ENCODE measurements around the gene QRICH1.

Gene QRICH1

GRCh38 chr3:49013113-49013737 is 80.6 kb downstream of the QRICH1 start:
- TF ChIP-seq, protein P1, sequence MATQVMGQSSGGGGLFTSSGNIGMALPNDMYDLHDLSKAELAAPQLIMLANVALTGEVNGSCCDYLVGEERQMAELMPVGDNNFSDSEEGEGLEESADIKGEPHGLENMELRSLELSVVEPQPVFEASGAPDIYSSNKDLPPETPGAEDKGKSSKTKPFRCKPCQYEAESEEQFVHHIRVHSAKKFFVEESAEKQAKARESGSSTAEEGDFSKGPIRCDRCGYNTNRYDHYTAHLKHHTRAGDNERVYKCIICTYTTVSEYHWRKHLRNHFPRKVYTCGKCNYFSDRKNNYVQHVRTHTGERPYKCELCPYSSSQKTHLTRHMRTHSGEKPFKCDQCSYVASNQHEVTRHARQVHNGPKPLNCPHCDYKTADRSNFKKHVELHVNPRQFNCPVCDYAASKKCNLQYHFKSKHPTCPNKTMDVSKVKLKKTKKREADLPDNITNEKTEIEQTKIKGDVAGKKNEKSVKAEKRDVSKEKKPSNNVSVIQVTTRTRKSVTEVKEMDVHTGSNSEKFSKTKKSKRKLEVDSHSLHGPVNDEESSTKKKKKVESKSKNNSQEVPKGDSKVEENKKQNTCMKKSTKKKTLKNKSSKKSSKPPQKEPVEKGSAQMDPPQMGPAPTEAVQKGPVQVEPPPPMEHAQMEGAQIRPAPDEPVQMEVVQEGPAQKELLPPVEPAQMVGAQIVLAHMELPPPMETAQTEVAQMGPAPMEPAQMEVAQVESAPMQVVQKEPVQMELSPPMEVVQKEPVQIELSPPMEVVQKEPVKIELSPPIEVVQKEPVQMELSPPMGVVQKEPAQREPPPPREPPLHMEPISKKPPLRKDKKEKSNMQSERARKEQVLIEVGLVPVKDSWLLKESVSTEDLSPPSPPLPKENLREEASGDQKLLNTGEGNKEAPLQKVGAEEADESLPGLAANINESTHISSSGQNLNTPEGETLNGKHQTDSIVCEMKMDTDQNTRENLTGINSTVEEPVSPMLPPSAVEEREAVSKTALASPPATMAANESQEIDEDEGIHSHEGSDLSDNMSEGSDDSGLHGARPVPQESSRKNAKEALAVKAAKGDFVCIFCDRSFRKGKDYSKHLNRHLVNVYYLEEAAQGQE (IDR thresholded peaks at IDR 0.05; ENCODE audit: insufficient read depth in 1 of 2, low read depth in 2 of 2, low read length in 2 of 2), result no peak
- no peak for TF ChIP-seq SIN3A (IDR thresholded peaks at IDR 0.05; ENCODE audit: borderline replicate concordance, insufficient read depth, low read length)
- TF ChIP-seq POLR2AphosphoS5 (IDR thresholded peaks at IDR 0.05; ENCODE audit: low read depth, low read length), result no peak
- TF ChIP-seq TAF1 (IDR thresholded peaks at IDR 0.05; ENCODE audit: borderline replicate concordance, insufficient read depth, low read length), result no peak
- TF ChIP-seq FOXP2 (optimal IDR thresholded peaks at IDR 0.05; ENCODE audit: borderline replicate concordance, extremely low read depth, extremely low read length, insufficient read depth), result no peak

- TF ChIP-seq SIN3A (IDR thresholded peaks at IDR 0.05; ENCODE audit: borderline replicate concordance, insufficient read depth, low read length) (no peak), POLR2AphosphoS5 (IDR thresholded peaks at IDR 0.05; ENCODE audit: low read depth, low read length) (no peak), TAF1 (IDR thresholded peaks at IDR 0.05; ENCODE audit: borderline replicate concordance, insufficient read depth, low read length) (no peak), FOXP2 (optimal IDR thresholded peaks at IDR 0.05; ENCODE audit: borderline replicate concordance, extremely low read depth, extremely low read length, insufficient read depth) (no peak)
- TF ChIP-seq, protein P1 (IDR thresholded peaks at IDR 0.05; ENCODE audit: insufficient read depth in 1 of 2, low read depth in 2 of 2, low read length in 2 of 2), result no peak
Observed at GRCh38 chr3:49012441-49013017, 81.3 kb downstream of the QRICH1 start.

GRCh38 chr3:49009396-49009795 is 84.5 kb downstream of the QRICH1 start:
- no peak for TF ChIP-seq FOXP2 (optimal IDR thresholded peaks at IDR 0.05; ENCODE audit: borderline replicate concordance, extremely low read depth, extremely low read length, insufficient read depth)
- TF ChIP-seq, protein P1 (IDR thresholded peaks at IDR 0.05; ENCODE audit: insufficient read depth in 1 of 2, low read depth in 2 of 2, low read length in 2 of 2), result no peak

DNA sequence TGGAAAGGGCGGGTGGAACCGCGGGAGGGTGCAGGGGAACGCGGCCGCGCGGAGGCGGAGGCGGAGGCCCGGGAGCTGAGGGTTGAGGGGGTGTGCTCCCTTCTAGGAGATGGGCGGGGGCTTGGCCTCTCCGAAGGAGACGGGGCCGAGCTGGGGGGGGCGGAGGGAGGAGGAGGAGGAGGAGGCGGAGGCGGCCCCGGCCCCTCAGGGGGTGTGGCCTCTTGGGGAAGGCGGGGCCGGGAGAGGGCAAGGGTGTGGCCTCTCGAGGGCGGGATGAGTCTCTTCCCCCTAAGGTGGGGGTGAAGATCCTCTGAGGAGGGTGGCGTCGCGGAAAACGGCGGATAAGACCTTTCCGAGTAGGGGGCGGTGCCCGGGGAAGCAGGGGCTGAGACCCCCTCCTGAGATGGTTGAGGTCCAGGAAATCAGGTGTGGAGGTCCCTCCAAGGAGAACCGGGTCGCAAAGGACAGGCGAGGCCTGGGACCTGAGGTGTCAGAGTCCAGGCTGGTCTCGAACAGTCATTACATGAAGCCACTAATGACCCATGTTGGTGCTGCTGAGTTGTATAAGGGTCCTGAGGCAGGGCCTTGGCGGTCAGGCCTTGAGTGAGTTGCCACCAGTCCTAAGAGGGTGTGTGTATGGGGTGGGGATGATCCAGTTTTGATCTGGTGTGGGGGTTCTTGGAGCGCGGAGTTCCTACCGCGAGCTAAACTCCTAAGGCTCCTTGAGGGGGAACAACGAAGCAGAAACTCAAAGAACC is 85.9 kb downstream of the QRICH1 start:
- TF ChIP-seq POLR2AphosphoS5 (IDR thresholded peaks at IDR 0.05; ENCODE audit: low read depth, low read length), result no peak
- no peak for TF ChIP-seq SIN3A (IDR thresholded peaks at IDR 0.05; ENCODE audit: borderline replicate concordance, insufficient read depth, low read length)
- TF ChIP-seq FOXP2 (optimal IDR thresholded peaks at IDR 0.05; ENCODE audit: borderline replicate concordance, extremely low read depth, extremely low read length, insufficient read depth), result no peak
- TF ChIP-seq, protein P1 (IDR thresholded peaks at IDR 0.05; ENCODE audit: insufficient read depth in 1 of 2, low read depth in 2 of 2, low read length in 2 of 2), result no peak
- no peak for TF ChIP-seq TAF1 (IDR thresholded peaks at IDR 0.05; ENCODE audit: borderline replicate concordance, insufficient read depth, low read length)
